Activated T-cell treated with anti-CD3 and anti-CD28 coated beads, Interleukin-2, amount 50 U/mL, for 24 hours (primary cell): Measurements from ENCODE around the gene FILIP1.
A peak's percentile ranks its signal among the peaks of the same experiment; 100 is the strongest.

Source experiments
- DNase-seq: peaks from one replicate; pipeline ENCODE4 v3.0.0-alpha.2; 2020
- H3K27ac Mint-ChIP-seq: 2 replicates; pipeline ENCODE4 v1.8.0; 2020; ENCODE audit warnings: mild to moderate bottlenecking, mixed read lengths
- H3K27me3 Mint-ChIP-seq: 2 replicates; pipeline ENCODE4 v1.8.0; 2020; ENCODE audit warnings: mixed read lengths
- H3K36me3 Mint-ChIP-seq: 2 replicates; pipeline ENCODE4 v1.8.0; 2020; ENCODE audit warnings: low read depth, mixed read lengths
- H3K4me1 Mint-ChIP-seq: 2 replicates; pipeline ENCODE4 v1.8.0; 2020; ENCODE audit warnings: low read depth, mixed read lengths
- H3K4me3 Mint-ChIP-seq: 2 replicates; pipeline ENCODE4 v1.8.0; 2020; ENCODE audit warnings: mild to moderate bottlenecking, moderate library complexity, mixed read lengths
- H3K9me3 Mint-ChIP-seq: 2 replicates; pipeline ENCODE4 v1.8.0; 2020; ENCODE audit warnings: mixed read lengths

FILIP1 gene

DNA sequence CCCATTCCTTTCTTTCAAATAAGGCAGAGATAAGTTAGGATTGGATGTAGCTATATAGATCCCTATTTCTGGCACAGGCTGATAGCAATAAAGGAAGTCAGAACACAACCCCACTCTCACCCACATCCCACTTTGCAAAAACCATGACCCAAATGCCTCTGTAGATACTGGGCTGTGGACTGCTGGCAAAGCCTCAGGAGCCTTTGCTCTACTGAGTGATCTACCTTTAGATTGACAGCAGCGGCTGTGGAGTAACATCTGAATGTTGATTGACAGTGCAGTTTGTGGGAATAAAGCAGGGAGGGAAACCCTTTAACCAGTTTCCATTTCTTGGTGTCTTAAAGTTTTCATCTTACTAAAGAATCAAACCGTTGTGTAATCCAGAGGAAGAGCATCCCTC lies 202.3 kb downstream of the FILIP1 start:
- H3K9me3 Mint-ChIP-seq = no peaks in the 10 kb centered on the region
- DNase-seq = no peak
- no peak overlapping the region for H3K27ac Mint-ChIP-seq
- peaks cover 23% of the 10 kb centered on the region for H3K36me3 Mint-ChIP-seq
- no peak overlapping the region for H3K4me3 Mint-ChIP-seq
- H3K4me1 Mint-ChIP-seq = peaks cover 32% of the 10 kb centered on the region
- no peaks in the 10 kb centered on the region for H3K27me3 Mint-ChIP-seq

DNA sequence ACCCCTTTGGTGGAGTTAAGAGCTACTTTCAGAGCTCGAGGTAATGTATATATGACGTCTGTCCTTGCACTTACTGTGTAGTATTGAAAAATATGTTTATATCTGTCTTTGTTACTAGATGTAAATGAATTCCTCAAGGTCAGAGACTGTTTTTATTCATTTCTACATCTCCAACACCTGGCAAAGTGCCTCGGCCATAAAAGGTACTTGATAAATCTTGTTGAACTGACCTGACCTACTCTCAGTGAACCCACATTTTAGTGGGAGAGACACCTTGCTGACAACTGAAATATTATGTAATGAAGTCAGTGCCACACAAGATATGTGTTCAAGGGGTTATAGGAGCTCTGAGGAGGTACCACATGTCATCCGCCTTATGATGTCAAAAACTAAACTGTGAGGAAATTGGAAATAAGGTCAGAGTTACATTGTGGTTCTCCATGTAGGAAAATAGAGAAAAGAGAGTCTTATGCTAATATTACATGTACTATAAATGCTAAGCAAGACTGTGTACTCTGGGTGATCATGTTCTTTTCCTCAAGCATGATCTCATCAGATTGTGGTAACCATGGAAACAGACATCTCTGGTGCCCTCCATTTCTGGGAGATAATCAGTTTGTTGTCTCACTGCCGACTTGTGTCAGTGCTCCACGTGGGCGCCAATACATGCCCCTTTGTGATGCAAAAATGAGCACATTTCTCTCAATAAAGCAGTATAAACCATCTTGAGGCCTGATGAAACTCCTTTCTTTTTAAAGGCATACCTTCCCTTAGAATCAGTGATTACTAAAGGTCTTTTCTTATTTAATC lies 203.3 kb downstream of the FILIP1 start:
- H3K27me3 Mint-ChIP-seq = no peaks in the 10 kb centered on the region
- no peak overlapping the region for H3K27ac Mint-ChIP-seq
- H3K4me3 Mint-ChIP-seq = no peak overlapping the region
- H3K9me3 Mint-ChIP-seq = no peaks in the 10 kb centered on the region
- DNase-seq = no peak
- peaks cover 23% of the 10 kb centered on the region for H3K36me3 Mint-ChIP-seq
- peaks cover 34% of the 10 kb centered on the region for H3K4me1 Mint-ChIP-seq

DNA sequence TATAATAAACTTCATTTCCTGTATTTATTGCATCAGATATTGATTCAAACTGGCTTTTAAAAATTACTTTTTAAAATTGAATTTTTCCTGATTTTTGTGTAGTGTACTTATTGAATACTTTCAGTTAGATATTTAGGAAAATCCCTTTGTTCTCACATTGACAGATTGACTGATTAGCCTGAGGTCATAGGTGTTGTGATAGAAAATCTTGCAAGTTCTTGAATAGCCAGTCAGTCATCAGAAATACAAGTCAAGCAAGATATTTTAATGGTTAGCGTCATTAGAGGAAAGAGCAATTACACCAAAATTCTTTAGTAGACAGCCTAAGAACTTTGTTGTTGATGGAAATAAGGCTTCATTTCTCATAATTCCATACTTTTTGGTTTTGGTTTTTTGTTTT lies 205.6 kb downstream of the FILIP1 start:
- Mint-ChIP-seq H3K27ac (no peak overlapping the region), H3K4me3 (no peak overlapping the region), H3K27me3 (no peaks in the 10 kb centered on the region), H3K36me3 (peaks cover 23% of the 10 kb centered on the region), H3K4me1 (peaks cover 34% of the 10 kb centered on the region), H3K9me3 (no peaks in the 10 kb centered on the region)
- no peak for DNase-seq

DNA sequence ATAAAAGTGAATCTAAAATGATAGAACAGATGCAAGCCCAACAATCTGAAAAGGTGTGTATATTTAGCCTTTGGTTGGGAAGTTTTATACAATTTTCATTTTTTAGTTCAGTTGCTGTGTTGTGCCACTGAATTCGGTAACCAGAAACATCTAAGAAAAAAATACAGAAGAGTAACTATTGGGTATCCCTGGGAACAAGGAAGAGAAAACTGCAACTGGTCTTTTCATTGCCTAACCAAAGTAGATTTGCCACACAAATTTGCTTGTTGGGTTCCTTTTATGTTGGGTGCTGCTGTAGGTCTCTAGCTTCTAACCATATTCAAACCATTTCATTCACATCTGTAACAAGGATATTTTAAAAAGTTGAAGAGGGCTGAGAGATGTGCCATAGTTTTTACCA lies 206.2 kb downstream of the FILIP1 start:
- Mint-ChIP-seq H3K27me3 (no peaks in the 10 kb centered on the region), H3K36me3 (peaks cover 25% of the 10 kb centered on the region), H3K4me1 (peaks cover 34% of the 10 kb centered on the region), H3K27ac (peak overlapping the region; percentile 56), H3K4me3 (peak overlapping the region; percentile 48), H3K9me3 (no peaks in the 10 kb centered on the region)
- no peak for DNase-seq

DNA sequence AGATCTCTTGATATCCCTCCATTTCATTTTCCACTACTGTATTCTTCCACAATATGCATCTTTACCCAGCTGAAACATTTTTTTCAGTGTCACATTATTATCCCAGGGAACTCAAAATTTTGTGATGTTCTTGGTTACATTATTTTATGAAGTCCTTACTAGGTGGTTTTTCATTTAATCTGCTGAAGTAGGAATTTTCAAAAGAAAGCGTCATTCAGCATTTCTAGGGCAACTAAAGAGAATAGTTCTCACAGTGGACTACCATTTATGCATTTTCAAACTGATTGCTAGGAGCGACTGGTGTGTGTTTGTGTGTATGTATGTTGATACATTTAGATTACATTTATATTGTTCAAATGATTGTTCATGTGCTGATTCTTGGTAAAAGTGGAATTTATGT lies 206.6 kb downstream of the FILIP1 start:
- H3K27ac Mint-ChIP-seq = peak overlapping the region; percentile 10

DNA sequence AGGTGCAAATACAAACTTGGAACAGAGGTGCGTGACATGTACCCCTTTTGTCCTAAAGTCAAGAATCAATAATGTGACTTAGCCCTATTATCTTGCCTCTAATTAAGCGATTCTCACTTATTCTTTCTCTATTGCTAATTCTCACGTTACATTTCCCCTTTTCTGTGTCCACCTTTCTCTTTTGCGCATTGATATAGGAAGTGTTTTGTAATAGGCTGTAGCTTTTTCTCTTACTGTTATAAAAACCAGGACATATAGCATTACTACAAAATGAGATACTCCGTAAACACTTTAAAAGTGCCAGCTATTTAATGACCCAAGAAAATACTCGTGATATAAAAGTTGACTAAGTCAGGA lies 208.3 kb downstream of the FILIP1 start:
- DNase-seq = no peak
- Mint-ChIP-seq H3K27ac (no peak overlapping the region), H3K4me3 (no peak overlapping the region), H3K4me1 (peaks cover 48% of the 10 kb centered on the region), H3K9me3 (no peaks in the 10 kb centered on the region), H3K27me3 (no peaks in the 10 kb centered on the region), H3K36me3 (peaks cover 20% of the 10 kb centered on the region)

More for the DNA sequence above, 206.6 kb downstream of the FILIP1 start:
- no peak for DNase-seq
- Mint-ChIP-seq H3K36me3 (peaks cover 27% of the 10 kb centered on the region), H3K9me3 (no peaks in the 10 kb centered on the region), H3K27me3 (no peaks in the 10 kb centered on the region), H3K4me1 (peaks cover 37% of the 10 kb centered on the region), H3K4me3 (no peak overlapping the region)

DNA sequence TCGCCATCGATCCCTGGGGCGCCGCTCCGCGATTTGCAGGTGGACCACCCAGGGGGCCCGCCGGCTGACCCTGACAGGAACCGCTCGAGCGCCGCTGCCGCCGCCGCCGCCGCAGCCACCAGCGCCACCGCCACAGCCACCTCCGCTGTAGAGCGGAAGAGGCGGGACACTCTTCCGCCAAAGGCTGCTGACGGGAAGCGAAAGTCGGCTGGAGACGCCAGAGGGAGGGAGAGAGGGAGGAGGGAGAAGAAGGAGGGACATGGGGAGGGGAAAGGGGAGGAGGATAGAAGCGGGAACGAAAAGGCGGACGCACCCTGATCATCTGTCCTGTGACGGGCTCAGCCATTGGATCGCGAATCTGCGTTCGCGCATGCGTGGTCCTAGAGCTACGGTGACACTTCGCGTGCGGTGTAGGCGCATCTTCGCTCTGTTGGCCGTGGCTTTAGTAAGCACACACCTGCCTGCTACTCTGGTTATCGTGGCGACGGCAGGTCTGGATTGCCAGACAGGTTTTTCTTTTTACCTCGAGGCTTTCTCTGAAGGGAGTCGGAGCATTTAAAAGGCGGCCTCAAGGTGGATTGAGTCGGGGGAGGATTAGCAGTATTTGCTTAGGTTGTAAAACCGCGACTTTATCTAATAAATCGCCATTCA lies 208.8 kb downstream of the FILIP1 start, which contains the start of gene TMEM30A:
TSS of gene TMEM30A (minus strand) at position 161 of the 651 bp plus-strand sequence. CDS start at position 7, 154 bp downstream.
- Mint-ChIP-seq H3K27me3 (no peaks in the 10 kb centered on the region), H3K36me3 (peaks cover 20% of the 10 kb centered on the region), H3K9me3 (no peaks in the 10 kb centered on the region), H3K4me3 (no peak within 1 kb of the TSS), H3K4me1 (peaks cover 51% of the 10 kb centered on the region), H3K27ac (no peak within 1 kb of the TSS)
- peak; percentile 93 for DNase-seq

DNA sequence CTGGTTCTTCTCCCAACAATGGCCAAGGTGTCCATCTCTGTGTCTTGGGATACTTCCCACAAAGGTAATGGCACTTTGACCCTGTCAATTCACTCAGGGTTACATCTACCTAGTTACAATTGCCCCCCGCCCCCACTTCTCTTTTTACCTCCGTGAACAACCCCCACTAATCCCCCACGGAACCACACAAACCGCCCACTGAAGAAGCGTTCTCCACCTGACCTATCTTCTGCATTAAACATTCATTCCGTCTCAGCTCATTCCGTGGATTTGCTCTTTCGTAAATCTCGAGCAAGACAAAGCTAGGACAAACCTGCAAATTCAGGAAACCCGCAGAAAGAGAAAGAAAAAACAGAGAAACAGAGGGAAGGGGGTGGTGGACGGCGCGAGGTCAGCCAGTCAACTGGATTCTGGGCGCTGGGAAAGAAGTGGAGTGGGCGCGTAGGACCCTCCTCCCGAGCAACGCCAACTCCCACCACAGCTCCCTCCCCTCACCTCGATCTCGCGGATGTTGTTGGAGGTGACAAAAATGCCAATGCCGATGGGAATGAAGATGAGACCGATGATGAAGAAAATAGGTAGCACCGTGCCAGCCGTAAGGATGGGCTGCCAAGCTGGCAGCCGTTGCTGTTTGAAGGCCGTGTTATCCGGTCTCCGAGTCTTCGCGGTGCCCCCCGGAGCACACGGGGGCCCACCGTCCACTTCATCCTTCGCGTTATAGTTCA lies 209.5 kb downstream of the FILIP1 start:
- no peaks in the 10 kb centered on the region for H3K9me3 Mint-ChIP-seq
- no peak overlapping the region for H3K27ac Mint-ChIP-seq
- peaks cover 17% of the 10 kb centered on the region for H3K36me3 Mint-ChIP-seq
- H3K27me3 Mint-ChIP-seq = no peaks in the 10 kb centered on the region
- DNase-seq = no peak
- H3K4me1 Mint-ChIP-seq = peaks cover 55% of the 10 kb centered on the region
- no peak overlapping the region for H3K4me3 Mint-ChIP-seq

DNA sequence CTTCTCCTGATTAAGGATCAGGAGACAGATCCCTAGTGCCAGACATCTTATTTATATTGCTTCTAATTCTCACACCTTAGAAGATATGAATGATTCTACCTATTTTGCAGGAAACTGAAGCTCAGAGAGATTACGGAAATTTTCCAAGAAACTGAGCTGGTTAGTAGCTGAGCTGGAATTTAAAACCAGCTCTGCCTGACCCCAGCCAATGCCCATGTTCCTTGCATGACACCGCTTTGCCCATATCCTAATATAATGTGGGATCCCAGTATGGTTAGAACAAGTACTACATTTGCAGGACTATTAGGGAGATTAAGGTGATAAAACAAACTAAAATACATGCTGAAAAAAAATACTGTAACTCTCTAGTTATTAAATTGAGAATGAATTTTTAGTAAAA lies 210.9 kb downstream of the FILIP1 start:
- peak overlapping the region; percentile 82 for H3K27ac Mint-ChIP-seq
- H3K4me3 Mint-ChIP-seq = no peak overlapping the region
- H3K27me3 Mint-ChIP-seq = no peaks in the 10 kb centered on the region
- peaks cover 57% of the 10 kb centered on the region for H3K4me1 Mint-ChIP-seq
- no peaks in the 10 kb centered on the region for H3K9me3 Mint-ChIP-seq
- peaks cover 21% of the 10 kb centered on the region for H3K36me3 Mint-ChIP-seq
- DNase-seq = no peak

DNA sequence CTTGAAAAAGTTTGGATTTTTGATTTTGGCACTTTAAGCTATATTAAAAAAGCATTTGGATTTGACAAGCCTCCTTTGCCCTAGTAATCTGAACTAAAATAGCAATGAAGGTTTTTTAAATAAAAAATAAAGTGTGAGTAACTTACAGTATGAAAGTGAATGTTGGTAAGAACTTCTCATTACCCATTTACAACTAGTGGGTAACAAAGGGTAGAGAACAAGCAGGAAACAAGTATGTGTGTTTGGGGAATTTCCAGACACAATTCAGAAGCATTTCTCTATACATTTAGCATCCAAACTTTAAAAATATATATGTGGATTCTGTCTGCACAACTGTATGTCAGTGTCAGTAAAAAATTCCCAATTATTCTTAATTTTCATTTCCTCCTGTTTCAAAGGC lies 211.9 kb downstream of the FILIP1 start:
- Mint-ChIP-seq H3K27ac (peak overlapping the region; percentile 84), H3K27me3 (no peaks in the 10 kb centered on the region), H3K36me3 (peaks cover 23% of the 10 kb centered on the region), H3K9me3 (no peaks in the 10 kb centered on the region), H3K4me1 (peaks cover 51% of the 10 kb centered on the region), H3K4me3 (peak overlapping the region; percentile 71)
- no peak for DNase-seq

DNA sequence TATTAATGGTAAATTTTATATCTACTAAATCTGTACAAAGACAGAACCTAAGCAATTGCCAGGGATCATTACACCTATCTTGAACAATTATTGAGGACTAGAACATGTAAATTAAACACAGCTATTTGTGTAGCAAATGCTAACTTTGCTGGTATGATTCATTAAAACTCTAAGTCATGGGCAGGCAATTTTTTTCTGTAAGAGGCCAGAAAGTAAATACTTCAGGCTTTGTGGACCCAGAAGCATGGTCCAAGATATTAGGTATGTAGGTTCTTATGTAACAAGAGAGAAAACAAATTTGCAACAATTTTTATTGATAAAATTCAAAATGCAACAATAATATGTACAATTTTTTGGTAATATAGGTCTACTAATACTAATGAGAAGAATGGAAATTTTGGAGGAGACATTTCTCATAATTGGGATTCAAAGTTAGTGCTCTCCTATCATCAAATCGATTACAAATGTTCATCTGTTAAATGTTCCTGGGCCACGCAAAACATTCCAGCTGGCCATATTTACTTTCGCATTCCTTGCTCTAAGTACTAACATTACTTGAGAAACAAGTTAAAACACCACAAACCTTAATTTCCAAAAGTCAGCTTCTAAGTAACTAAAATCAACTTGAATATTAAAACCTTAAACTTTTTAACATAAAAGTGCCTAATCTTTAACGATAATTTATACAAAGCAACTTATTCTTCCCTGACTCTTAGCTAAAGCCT lies 213.3 kb downstream of the FILIP1 start:
- H3K4me3 Mint-ChIP-seq = no peak overlapping the region
- peaks cover 59% of the 10 kb centered on the region for H3K4me1 Mint-ChIP-seq
- peaks cover 35% of the 10 kb centered on the region for H3K36me3 Mint-ChIP-seq
- no peaks in the 10 kb centered on the region for H3K9me3 Mint-ChIP-seq
- H3K27me3 Mint-ChIP-seq = no peaks in the 10 kb centered on the region
- no peak for DNase-seq
- peak overlapping the region; percentile 18 for H3K27ac Mint-ChIP-seq

DNA sequence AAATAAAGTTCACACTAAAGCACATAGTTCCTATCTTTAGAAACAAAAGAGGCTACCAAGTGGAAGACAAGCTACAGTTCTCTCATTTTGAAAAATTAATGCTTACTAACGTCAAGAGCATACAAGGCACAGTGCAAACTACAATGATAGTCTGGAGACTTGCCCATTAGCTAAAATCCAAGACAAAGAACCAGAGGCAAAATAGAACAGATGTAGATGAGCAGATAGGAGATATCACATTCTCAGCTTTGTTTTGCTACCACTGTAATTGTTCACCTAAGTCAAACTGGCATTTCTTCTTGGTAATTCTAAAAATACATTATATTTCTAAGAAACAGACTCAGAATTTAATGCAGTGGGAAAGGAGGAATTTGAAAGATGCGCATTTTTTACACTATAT lies 214.2 kb downstream of the FILIP1 start:
- H3K27ac Mint-ChIP-seq = peak overlapping the region; percentile 55
- H3K4me3 Mint-ChIP-seq = no peak overlapping the region
- H3K27me3 Mint-ChIP-seq = no peaks in the 10 kb centered on the region
- peaks cover 66% of the 10 kb centered on the region for H3K4me1 Mint-ChIP-seq
- H3K9me3 Mint-ChIP-seq = no peaks in the 10 kb centered on the region
- no peak for DNase-seq
- peaks cover 41% of the 10 kb centered on the region for H3K36me3 Mint-ChIP-seq

DNA sequence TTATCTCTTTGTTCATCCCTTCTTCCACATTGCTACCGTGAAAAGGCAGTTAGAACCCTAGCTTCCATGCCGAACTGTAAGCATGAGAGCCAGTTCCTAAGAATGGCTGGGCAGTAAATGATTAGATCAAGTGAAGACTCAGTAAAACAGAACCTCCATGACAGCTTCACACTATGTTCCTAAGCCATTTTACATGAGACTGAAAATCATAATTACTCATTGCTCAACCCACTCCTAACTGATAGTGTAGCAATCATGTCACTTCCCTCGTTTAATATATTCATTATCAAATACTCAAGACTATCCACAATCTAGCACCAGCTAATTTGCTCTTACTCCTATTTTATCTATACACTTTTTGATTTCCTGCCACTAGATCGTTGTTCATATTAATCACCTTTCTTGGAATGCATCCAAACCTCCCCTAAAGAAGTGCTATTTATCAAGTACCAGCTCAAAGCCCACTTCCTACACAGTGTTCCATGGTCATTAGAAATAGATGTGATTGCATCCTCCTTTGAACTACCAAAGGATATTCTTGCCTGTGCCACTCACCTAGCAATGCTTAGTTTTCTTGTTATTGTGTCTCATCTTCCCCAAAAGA lies 215.0 kb downstream of the FILIP1 start:
- H3K4me1 Mint-ChIP-seq = peaks cover 74% of the 10 kb centered on the region
- H3K36me3 Mint-ChIP-seq = peaks cover 49% of the 10 kb centered on the region
- no peaks in the 10 kb centered on the region for H3K9me3 Mint-ChIP-seq
- peak overlapping the region; percentile 87 for H3K27ac Mint-ChIP-seq
- H3K27me3 Mint-ChIP-seq = no peaks in the 10 kb centered on the region
- H3K4me3 Mint-ChIP-seq = peak overlapping the region; percentile 18
- no peak for DNase-seq

DNA sequence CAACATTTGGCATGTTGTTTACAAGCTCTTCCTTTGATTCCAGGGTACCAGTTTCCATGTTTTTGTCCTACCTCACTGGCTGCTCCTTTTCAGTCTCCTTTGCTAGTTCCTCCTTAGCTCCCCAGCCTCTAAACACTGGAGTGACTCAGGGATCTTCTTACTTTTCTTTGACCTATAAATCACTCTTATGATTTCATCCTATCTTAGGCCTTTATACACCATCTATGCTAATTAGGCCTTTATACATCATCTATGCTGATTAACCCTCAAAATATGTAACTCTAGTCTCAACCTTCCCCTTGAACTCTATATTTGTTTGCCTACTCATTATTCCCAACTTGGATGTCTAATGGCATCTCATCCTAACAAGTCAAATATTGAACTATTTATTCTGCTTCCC lies 218.5 kb downstream of the FILIP1 start:
- no peak for DNase-seq
- Mint-ChIP-seq H3K4me3 (no peak overlapping the region), H3K9me3 (no peaks in the 10 kb centered on the region), H3K27me3 (no peaks in the 10 kb centered on the region), H3K27ac (peak overlapping the region; percentile 83), H3K36me3 (peaks cover 70% of the 10 kb centered on the region), H3K4me1 (peaks cover 80% of the 10 kb centered on the region)
